Astrocyte of the hippocampus (primary cell): Measurements from ENCODE around the gene PRM1.
A peak's percentile ranks its signal among the peaks of the same experiment; 100 is the strongest.

Experiments used
- DNase-seq: peaks from one replicate; pipeline ENCODE4 v3.0.0; 2011; ENCODE audit warnings: low read depth, low spot score

Gene PRM1

GRCh38 chr16:11273721-11274324 is 7.3 kb downstream of the PRM1 start:
- no peak for DNase-seq

- DNase-seq: no peak
Observed at GRCh38 chr16:11272921-11273720, 8.0 kb downstream of the PRM1 start, which contains the start of gene PRM3. Gene PRM3, minus strand, starts transcription at chr16:11273629. Its CDS starts 34 bp downstream, at chr16:11273595.

GRCh38 chr16:11272484-11272883 is 8.6 kb downstream of the PRM1 start:
- DNase-seq: no peak

GRCh38 chr16:11271610-11272009 is 9.5 kb downstream of the PRM1 start:
- DNase-seq: no peak

GRCh38 chr16:11270602-11271162 is 10.4 kb downstream of the PRM1 start:
- DNase-seq: no peak

- no peak for DNase-seq
Observed at GRCh38 chr16:11268921-11269375, 12.2 kb downstream of the PRM1 start, which contains the start of gene TNP2. Gene TNP2, minus strand, starts transcription at chr16:11269325. Its CDS starts 63 bp downstream, at chr16:11269262.

- DNase-seq: no peak
Observed at GRCh38 chr16:11265124-11265523, 16.0 kb downstream of the PRM1 start.

GRCh38 chr16:11264155-11264832 is 16.8 kb downstream of the PRM1 start:
- no peak for DNase-seq

- DNase-seq: no peak
Observed at GRCh38 chr16:11263737-11264136, 17.4 kb downstream of the PRM1 start.

GRCh38 chr16:11262915-11263314 is 18.2 kb downstream of the PRM1 start:
- no peak for DNase-seq

- DNase-seq: no peak
Observed at GRCh38 chr16:11260596-11260966, 20.5 kb downstream of the PRM1 start.

- DNase-seq: no peak
Observed at GRCh38 chr16:11259655-11260595, 21.2 kb downstream of the PRM1 start.

GRCh38 chr16:11258553-11259492 is 22.3 kb downstream of the PRM1 start:
- no peak for DNase-seq

GRCh38 chr16:11257131-11257938 is 23.8 kb downstream of the PRM1 start:
- DNase-seq: peak; percentile 88

- DNase-seq: peak; percentile 81
Observed at GRCh38 chr16:11256661-11257130, 24.4 kb downstream of the PRM1 start.

GRCh38 chr16:11255737-11256660 is 25.1 kb downstream of the PRM1 start, which contains the start of gene SOCS1:
Gene SOCS1, minus strand, starts transcription at chr16:11256204. Its CDS starts 726 bp downstream, at chr16:11255478.
- peak; percentile 96 for DNase-seq

- peak; percentile 84 for DNase-seq
Observed at GRCh38 chr16:11254913-11255736, 26.0 kb downstream of the PRM1 start.
